ENCODE data around the gene CACNA1S. TPM values are rescaled to one million over a fixed set of nuclear protein-coding genes. Genes with fewer than 3 reads are reported as not detected.

Gene CACNA1S
- total RNA-seq, 1 donor from 2014 or later = 0.11 TPM

DNA sequence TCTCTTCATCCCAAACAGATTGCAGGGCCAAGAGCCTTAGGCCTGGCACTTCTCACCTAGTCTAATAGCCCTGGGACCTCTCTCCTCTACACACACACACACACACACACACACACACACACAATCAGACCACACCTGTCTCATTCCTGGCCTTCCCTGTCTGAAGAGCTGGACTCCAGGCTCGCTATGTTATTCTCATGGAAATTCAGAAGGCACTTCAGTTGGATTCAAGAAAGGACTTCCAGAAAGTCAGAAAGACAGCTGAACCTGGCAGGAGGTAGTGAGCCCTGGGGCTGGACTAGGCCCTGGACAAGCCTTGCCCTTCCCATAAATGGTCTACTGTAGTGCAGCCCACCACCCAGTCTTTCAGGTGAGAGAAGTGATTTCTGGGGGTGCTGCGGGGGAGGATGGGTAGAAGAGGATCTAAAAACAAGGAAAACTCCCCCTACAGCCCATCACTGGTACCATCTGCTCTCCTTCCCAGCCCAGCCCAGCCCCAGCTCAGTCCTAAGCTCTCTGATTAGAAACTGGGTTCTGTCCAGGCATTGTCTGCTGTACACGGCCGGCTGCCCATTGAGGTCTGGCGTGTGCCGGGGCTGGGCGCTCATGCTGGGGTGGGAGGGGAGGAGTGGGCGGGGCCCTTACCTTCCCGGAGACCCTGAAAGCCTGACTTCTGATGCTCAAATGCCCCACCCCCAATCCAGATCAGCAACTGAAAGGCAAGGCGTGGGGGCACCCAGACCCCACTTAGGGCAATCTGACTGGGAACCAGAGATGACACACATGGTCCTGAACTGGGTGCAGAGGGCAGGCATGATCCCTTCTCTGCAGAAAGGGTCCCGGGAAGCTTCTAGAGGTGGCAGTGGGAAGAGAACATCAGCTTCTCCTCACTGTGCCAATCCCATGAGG lies 91.3 kb downstream of the CACNA1S start:
- Histone ChIP-seq H3K79me2 (ENCODE audit: low read depth) (peaks cover 24% of the 10 kb centered on the region), H2AFZ (replicated peaks) (no peak overlapping the region), H3K4me2 (peak overlapping the region; percentile 87), H3K9ac (no peak overlapping the region), H3K9me3 (ENCODE audit: low read depth) (no peaks in the 10 kb centered on the region), H3K4me3 (peak overlapping the region; percentile 74), H4K20me1 (ENCODE audit: low read depth) (peaks cover 46% of the 10 kb centered on the region), H3F3A (ENCODE audit: low read depth) (peaks cover 34% of the 10 kb centered on the region), H3K4me1 (peaks cover 57% of the 10 kb centered on the region), H3K27me3 (peaks cover 9% of the 10 kb centered on the region), H3K27ac (peak overlapping the region; percentile 42), H3K36me3 (no peaks in the 10 kb centered on the region)
- Mint-ChIP-seq H3K36me3 (no peaks in the 10 kb centered on the region), H3K9me3 (no peaks in the 10 kb centered on the region), H3K4me1 (peaks cover 71% of the 10 kb centered on the region), H3K4me3 (peak overlapping the region; percentile 90), H3K27me3 (ENCODE audit: insufficient read depth, low read depth) (peaks cover 15% of the 10 kb centered on the region), H3K27ac (no peak overlapping the region)
- no peak for TF ChIP-seq EZH2 (IDR thresholded peaks at IDR 0.05)
- no peak for TF ChIP-seq EZH2phosphoT487 (IDR thresholded peaks at IDR 0.05)
- TF ChIP-seq, protein P1, sequence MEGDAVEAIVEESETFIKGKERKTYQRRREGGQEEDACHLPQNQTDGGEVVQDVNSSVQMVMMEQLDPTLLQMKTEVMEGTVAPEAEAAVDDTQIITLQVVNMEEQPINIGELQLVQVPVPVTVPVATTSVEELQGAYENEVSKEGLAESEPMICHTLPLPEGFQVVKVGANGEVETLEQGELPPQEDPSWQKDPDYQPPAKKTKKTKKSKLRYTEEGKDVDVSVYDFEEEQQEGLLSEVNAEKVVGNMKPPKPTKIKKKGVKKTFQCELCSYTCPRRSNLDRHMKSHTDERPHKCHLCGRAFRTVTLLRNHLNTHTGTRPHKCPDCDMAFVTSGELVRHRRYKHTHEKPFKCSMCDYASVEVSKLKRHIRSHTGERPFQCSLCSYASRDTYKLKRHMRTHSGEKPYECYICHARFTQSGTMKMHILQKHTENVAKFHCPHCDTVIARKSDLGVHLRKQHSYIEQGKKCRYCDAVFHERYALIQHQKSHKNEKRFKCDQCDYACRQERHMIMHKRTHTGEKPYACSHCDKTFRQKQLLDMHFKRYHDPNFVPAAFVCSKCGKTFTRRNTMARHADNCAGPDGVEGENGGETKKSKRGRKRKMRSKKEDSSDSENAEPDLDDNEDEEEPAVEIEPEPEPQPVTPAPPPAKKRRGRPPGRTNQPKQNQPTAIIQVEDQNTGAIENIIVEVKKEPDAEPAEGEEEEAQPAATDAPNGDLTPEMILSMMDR (IDR thresholded peaks at IDR 0.05) = peak; percentile 61
- peak; percentile 93 for DNase-seq (ENCODE audit: low spot score)

DNA sequence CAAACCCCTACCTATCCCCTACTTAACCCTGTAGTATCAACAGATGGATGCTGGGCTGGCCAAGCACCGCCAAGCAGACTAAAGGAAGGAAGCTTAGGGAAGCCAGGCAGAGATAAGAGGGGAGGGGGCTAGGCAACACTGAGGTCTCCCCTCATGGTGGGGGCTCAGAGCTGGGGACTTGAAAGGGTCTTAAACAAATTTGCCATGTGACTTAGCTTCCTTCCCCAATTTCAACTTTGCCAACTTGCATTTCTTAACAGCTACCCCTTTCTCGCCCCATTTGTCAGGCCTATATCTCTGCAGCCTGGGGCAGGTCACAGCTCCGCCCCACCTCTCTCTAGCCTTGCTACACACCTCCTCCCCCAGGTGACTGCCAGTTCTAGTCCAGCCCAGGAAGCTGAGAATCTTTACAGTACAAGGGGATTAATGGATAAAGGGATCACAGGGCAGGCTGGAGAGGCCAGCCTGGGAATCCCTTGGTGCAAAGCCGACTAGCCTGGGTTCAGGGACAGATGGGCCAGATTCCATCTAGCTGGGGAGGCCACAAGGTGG lies 92.1 kb downstream of the CACNA1S start:
- Histone ChIP-seq H3K27ac (peak overlapping the region; percentile 42), H3K79me2 (ENCODE audit: low read depth) (peaks cover 24% of the 10 kb centered on the region), H3K4me1 (peaks cover 65% of the 10 kb centered on the region), H2AFZ (replicated peaks) (no peak overlapping the region), H3K9ac (no peak overlapping the region), H3K4me2 (peak overlapping the region; percentile 87), H3K4me3 (no peak overlapping the region), H3K36me3 (no peaks in the 10 kb centered on the region), H4K20me1 (ENCODE audit: low read depth) (peaks cover 55% of the 10 kb centered on the region), H3F3A (ENCODE audit: low read depth) (peaks cover 34% of the 10 kb centered on the region), H3K9me3 (ENCODE audit: low read depth) (no peaks in the 10 kb centered on the region), H3K27me3 (peaks cover 9% of the 10 kb centered on the region)
- no peak overlapping the region for H3K27ac Mint-ChIP-seq
- no peak overlapping the region for H3K4me3 Mint-ChIP-seq
- peaks cover 70% of the 10 kb centered on the region for H3K4me1 Mint-ChIP-seq
- no peaks in the 10 kb centered on the region for H3K9me3 Mint-ChIP-seq
- peaks cover 17% of the 10 kb centered on the region for H3K27me3 Mint-ChIP-seq (ENCODE audit: insufficient read depth, low read depth)
- H3K36me3 Mint-ChIP-seq = no peaks in the 10 kb centered on the region
- no peak for TF ChIP-seq EZH2 (IDR thresholded peaks at IDR 0.05)
- TF ChIP-seq, protein P1 (IDR thresholded peaks at IDR 0.05) = no peak
- no peak for TF ChIP-seq EZH2phosphoT487 (IDR thresholded peaks at IDR 0.05)
- DNase-seq (ENCODE audit: low spot score) = peak; percentile 55

DNA sequence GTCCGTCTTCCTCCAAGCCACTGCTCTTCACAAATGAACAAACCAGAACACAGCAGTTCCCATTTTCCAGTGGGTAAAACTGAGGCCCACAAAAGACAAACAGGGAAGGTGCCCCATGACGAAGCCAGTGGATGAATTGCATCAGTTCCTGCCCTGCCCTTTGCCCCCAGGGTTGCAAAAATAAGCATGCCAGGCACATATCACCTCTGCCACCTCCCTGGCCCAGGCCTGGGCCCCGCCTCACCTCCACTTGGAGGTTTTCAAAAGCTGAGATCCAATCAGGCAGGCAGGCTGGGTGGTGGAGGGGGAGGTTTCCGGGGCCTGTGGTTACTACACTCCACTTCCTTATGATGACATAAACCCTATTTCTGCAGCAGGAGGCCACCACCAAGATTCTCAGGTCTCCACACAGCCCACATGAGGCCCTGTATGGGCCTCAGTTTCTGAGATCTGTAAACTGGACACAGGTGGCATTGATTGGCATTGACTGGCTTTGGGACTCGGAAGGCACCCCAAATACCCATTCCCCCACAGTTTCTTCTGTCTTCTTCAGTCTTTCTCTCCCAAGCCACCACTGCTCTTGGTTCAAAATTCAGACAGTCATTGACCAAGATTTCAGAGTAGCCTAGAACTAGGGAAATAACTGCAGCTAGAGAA lies 92.8 kb downstream of the CACNA1S start:
- H3K9me3 ChIP-seq (ENCODE audit: low read depth) = no peaks in the 10 kb centered on the region
- H3F3A ChIP-seq (ENCODE audit: low read depth) = peaks cover 39% of the 10 kb centered on the region
- Mint-ChIP-seq H3K36me3 (no peaks in the 10 kb centered on the region), H3K27me3 (ENCODE audit: insufficient read depth, low read depth) (peaks cover 17% of the 10 kb centered on the region), H3K9me3 (no peaks in the 10 kb centered on the region), H3K4me3 (no peak overlapping the region), H3K4me1 (peaks cover 70% of the 10 kb centered on the region), H3K27ac (no peak overlapping the region)
- H2AFZ ChIP-seq (replicated peaks) = no peak overlapping the region
- no peaks in the 10 kb centered on the region for H3K36me3 ChIP-seq
- peaks cover 62% of the 10 kb centered on the region for H4K20me1 ChIP-seq (ENCODE audit: low read depth)
- peak overlapping the region; percentile 87 for H3K4me2 ChIP-seq
- DNase-seq (ENCODE audit: low spot score) = no peak
- H3K27ac ChIP-seq = no peak overlapping the region
- no peak overlapping the region for H3K9ac ChIP-seq
- TF ChIP-seq, protein P1 (IDR thresholded peaks at IDR 0.05) = no peak
- TF ChIP-seq EZH2 (IDR thresholded peaks at IDR 0.05) (no peak), EZH2phosphoT487 (IDR thresholded peaks at IDR 0.05) (no peak)
- H3K79me2 ChIP-seq (ENCODE audit: low read depth) = peaks cover 24% of the 10 kb centered on the region
- H3K4me1 ChIP-seq = peaks cover 64% of the 10 kb centered on the region
- H3K4me3 ChIP-seq = no peak overlapping the region
- H3K27me3 ChIP-seq = peaks cover 9% of the 10 kb centered on the region

Data from neural progenitor cell (in vitro differentiated cells).